Fibroblast of lung (primary cell): ENCODE results near the gene ISG15. TPM values are rescaled to one million over a fixed set of nuclear protein-coding genes. Genes with fewer than 3 reads are reported as not detected.

Experiments used
- DNase-seq, 2 donors: peaks; one replicate each; pipeline versions ENCODE4 v3.0.0 to v3.0.0-alpha.2; 2010; ENCODE audit warnings: low read depth in 2 of 2
- H2AFZ ChIP-seq: 2 replicates; pipeline ENCODE4 v1.5.1; 2012; ENCODE audit warnings: low read length, control low read depth, inconsistent platforms
- H3K27ac ChIP-seq: 2 replicates; pipeline ENCODE4 v1.5.1; 2011; ENCODE audit warnings: low read length, control low read depth; ENCODE audit not compliant: insufficient read depth
- H3K27me3 ChIP-seq: 2 replicates; pipeline ENCODE4 v1.5.1; 2011; ENCODE audit warnings: mild to moderate bottlenecking, low read length; ENCODE audit not compliant: control insufficient read depth, insufficient read depth
- H3K36me3 ChIP-seq: 2 replicates; pipeline ENCODE4 v1.5.1; 2011; ENCODE audit warnings: low read length; ENCODE audit not compliant: control insufficient read depth, insufficient read depth
- H3K4me1 ChIP-seq: 2 replicates; pipeline ENCODE4 v1.5.1; 2011; ENCODE audit warnings: low read length; ENCODE audit not compliant: control insufficient read depth, insufficient read depth; ENCODE audit errors: extremely low read depth
- H3K4me2 ChIP-seq: 2 replicates; pipeline ENCODE4 v1.5.1; 2011; ENCODE audit warnings: low read length, control low read depth; ENCODE audit not compliant: insufficient read depth; ENCODE audit errors: extremely low read depth
- H3K4me3 ChIP-seq, 4 experiments: fragments of 200-600 bp in 1 of 4; sonication (generic) in 1 of 4; replicated peaks in 1 of 4; 2 replicates each; pipeline ENCODE4 v1.5.1; 2011 to 2016; ENCODE audit warnings: low read length in 4 of 4, low read depth in 3 of 4, mild to moderate bottlenecking in 3 of 4, control low read depth in 2 of 4, inconsistent platforms in 1 of 4, mixed read lengths in 1 of 4; ENCODE audit not compliant: insufficient read depth in 1 of 4; ENCODE audit errors: control extremely low read depth in 1 of 4
- H3K79me2 ChIP-seq: 2 replicates; pipeline ENCODE4 v1.5.1; 2012; ENCODE audit warnings: mild to moderate bottlenecking, low read length, inconsistent platforms; ENCODE audit not compliant: control insufficient read depth, insufficient read depth
- H3K9ac ChIP-seq: 2 replicates; pipeline ENCODE4 v1.5.1; 2011; ENCODE audit warnings: mild to moderate bottlenecking, low read length, control low read depth; ENCODE audit not compliant: insufficient read depth
- H3K9me3 ChIP-seq: 2 replicates; pipeline ENCODE4 v1.5.1; 2012; ENCODE audit warnings: low read depth, low read length; ENCODE audit not compliant: control insufficient read depth, insufficient read depth
- H4K20me1 ChIP-seq: 2 replicates; pipeline ENCODE4 v1.5.1; 2011; ENCODE audit warnings: low read length; ENCODE audit not compliant: control insufficient read depth, insufficient read depth; ENCODE audit errors: extremely low read depth
- CTCF ChIP-seq, 2 donors: IDR thresholded peaks in 1 of 2; conservative IDR thresholded peaks in 1 of 2; 1 replicate in 1 of 2; 2 replicates in 1 of 2; pipeline ENCODE4 v1.5.1; 2011 to 2012; ENCODE audit warnings: low read length in 2 of 2, control low read depth in 1 of 2, inconsistent platforms in 1 of 2, low read depth in 1 of 2, mild to moderate bottlenecking in 1 of 2
- EZH2 ChIP-seq: IDR thresholded peaks from 2 replicates; pipeline ENCODE4 v1.5.1; 2012; ENCODE audit warnings: low read length, control low read depth, mild to moderate bottlenecking; ENCODE audit errors: missing control alignments
- polyA plus RNA-seq, 2 donors: library from polyadenylated mRNA; depleted of rRNA in 1 of 2; stranded (reverse) in 1 of 2; unstranded in 1 of 2; fragments of >200 nt; gene quantifications; 2 replicates each; pipeline ENCODE4 v1.2.1, GENCODE V29; 2011 to 2012; ENCODE audit warnings: missing spikeins in 1 of 2
- total RNA-seq: library from RNA; depleted of rRNA; stranded (reverse); fragments of >200 nt; gene quantifications from 2 replicates; pipeline ENCODE4 v1.2.1, GENCODE V29; 2014

The ISG15 gene
- total and polyA plus RNA-seq, 2 donors (not counting 1 experiment from before 2014, with no cell fraction given) = 24.2 to 93.3 TPM

GRCh38 chr1:1040004-1040991 is 27.0 kb downstream of the ISG15 start:
- Histone ChIP-seq H3K4me3 (peak overlapping the region in 3 of 4 experiments; percentile 6 to 49 (median 28)), H3K27me3 (no peaks in the 10 kb centered on the region), H3K4me2 (peak overlapping the region; percentile 66), H3K4me1 (peaks cover 7% of the 10 kb centered on the region), H3K9ac (no peak overlapping the region), H3K9me3 (no peaks in the 10 kb centered on the region), H4K20me1 (no peaks in the 10 kb centered on the region), H3K36me3 (peaks cover 6% of the 10 kb centered on the region), H3K79me2 (no peaks in the 10 kb centered on the region), H3K27ac (no peak overlapping the region), H2AFZ (no peak overlapping the region)
- peak; percentile 78 to 88 for DNase-seq
- TF ChIP-seq EZH2 (no peak), CTCF (conservative IDR thresholded peaks at IDR 0.05 in 1 of 2, IDR thresholded peaks at IDR 0.05 in 1 of 2; ENCODE audit: low read depth in 1 of 2, low read length in 2 of 2) (peak in 1 of 2 donors; percentile 4)

- no peak overlapping the region for H2AFZ ChIP-seq
- H3K27me3 ChIP-seq = no peaks in the 10 kb centered on the region
- TF ChIP-seq CTCF (conservative IDR thresholded peaks at IDR 0.05 in 1 of 2, IDR thresholded peaks at IDR 0.05 in 1 of 2; ENCODE audit: low read depth in 1 of 2, low read length in 2 of 2) (no peak), EZH2 (no peak)
- DNase-seq = no peak
- H3K4me3 ChIP-seq = no peak overlapping the region
- H3K9ac ChIP-seq = no peak overlapping the region
- no peak overlapping the region for H3K4me2 ChIP-seq
- no peak overlapping the region for H3K27ac ChIP-seq
- no peaks in the 10 kb centered on the region for H3K9me3 ChIP-seq
- no peaks in the 10 kb centered on the region for H3K79me2 ChIP-seq
- peaks cover 9% of the 10 kb centered on the region for H3K36me3 ChIP-seq
- H3K4me1 ChIP-seq = peaks cover 7% of the 10 kb centered on the region
- no peaks in the 10 kb centered on the region for H4K20me1 ChIP-seq
These were observed 27.8 kb downstream of the ISG15 start for GRCh38 chr1:1041092-1041523.

GRCh38 chr1:1041873-1042272 is 28.6 kb downstream of the ISG15 start:
- no peak for DNase-seq
- H4K20me1 ChIP-seq = no peaks in the 10 kb centered on the region
- H3K79me2 ChIP-seq = no peaks in the 10 kb centered on the region
- H2AFZ ChIP-seq = no peak overlapping the region
- peaks cover 9% of the 10 kb centered on the region for H3K36me3 ChIP-seq
- no peaks in the 10 kb centered on the region for H3K9me3 ChIP-seq
- no peak overlapping the region for H3K27ac ChIP-seq
- H3K4me2 ChIP-seq = no peak overlapping the region
- no peak overlapping the region for H3K4me3 ChIP-seq
- peaks cover 7% of the 10 kb centered on the region for H3K4me1 ChIP-seq
- no peaks in the 10 kb centered on the region for H3K27me3 ChIP-seq
- TF ChIP-seq EZH2 (no peak), CTCF (conservative IDR thresholded peaks at IDR 0.05 in 1 of 2, IDR thresholded peaks at IDR 0.05 in 1 of 2; ENCODE audit: low read depth in 1 of 2, low read length in 2 of 2) (no peak)
- no peak overlapping the region for H3K9ac ChIP-seq
